ENCODE measurements around the gene ZNF124.

ZNF124 gene

DNA sequence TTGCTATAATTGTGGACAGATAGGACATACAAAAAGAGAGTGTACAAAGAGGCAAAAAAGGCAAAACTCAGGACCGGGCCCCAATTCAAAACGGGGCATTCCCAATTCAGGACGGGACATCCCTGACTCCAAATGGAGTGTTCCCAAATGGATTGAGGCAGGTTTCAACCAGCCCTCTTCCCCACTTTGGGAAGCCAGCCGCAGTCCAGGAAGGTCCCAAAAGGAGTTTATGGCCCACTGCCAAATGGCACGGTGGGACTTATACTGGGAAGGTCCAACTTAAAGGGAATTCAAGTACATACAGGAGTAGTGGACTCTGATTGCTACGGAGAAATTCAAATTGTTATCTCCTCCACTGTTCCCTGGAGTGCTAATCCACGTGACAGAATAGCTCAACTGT lies 64.1 kb downstream of the ZNF124 start:
- DNase-seq (ENCODE audit: insufficient read length) (no peak), FAIRE-seq (no peak)
- TF ChIP-seq POLR2A (IDR thresholded peaks at IDR 0.05; ENCODE audit: low read depth, low read length): no peak
- no peak for TF ChIP-seq POLR2AphosphoS5 (IDR thresholded peaks at IDR 0.05; ENCODE audit: low read depth, low read length)
- TF ChIP-seq TAF1 (IDR thresholded peaks at IDR 0.05; ENCODE audit: borderline replicate concordance, low read depth, low read length): no peak

DNA sequence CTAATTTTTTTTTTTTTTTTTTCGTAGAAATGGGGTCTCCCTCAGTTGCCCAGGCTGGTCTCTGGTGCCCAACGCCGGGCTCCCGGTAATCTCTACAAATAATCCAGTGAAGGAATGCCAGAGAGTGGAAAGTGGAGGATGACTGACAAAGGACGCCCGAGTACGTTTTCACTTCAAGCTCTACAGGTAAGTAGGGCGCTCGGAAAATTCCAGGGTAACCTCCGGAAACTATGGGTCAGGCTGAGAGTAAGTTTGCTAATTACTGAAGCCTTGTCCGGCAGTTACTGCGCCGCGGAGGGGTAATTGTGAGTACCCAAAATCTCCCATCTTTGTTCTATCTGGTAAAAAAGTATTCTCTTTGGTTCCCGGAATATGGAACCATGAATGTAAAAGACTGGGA lies 65.9 kb downstream of the ZNF124 start:
- DNase-seq (ENCODE audit: insufficient read length) (no peak), FAIRE-seq (no peak)
- TF ChIP-seq POLR2AphosphoS5 (IDR thresholded peaks at IDR 0.05; ENCODE audit: low read depth, low read length): no peak
- no peak for TF ChIP-seq POLR2A (IDR thresholded peaks at IDR 0.05; ENCODE audit: low read depth, low read length)
- no peak for TF ChIP-seq TAF1 (IDR thresholded peaks at IDR 0.05; ENCODE audit: borderline replicate concordance, low read depth, low read length)

All from GM12892 (cell line).